ENCODE data around the gene TMEM183A. TPM values are rescaled to one million over a fixed set of nuclear protein-coding genes. Genes with fewer than 3 reads are reported as not detected.

The TMEM183A gene
- total and polyA plus RNA-seq, 2 experiments from 2014 or later, result 55.1 to 128 TPM

DNA sequence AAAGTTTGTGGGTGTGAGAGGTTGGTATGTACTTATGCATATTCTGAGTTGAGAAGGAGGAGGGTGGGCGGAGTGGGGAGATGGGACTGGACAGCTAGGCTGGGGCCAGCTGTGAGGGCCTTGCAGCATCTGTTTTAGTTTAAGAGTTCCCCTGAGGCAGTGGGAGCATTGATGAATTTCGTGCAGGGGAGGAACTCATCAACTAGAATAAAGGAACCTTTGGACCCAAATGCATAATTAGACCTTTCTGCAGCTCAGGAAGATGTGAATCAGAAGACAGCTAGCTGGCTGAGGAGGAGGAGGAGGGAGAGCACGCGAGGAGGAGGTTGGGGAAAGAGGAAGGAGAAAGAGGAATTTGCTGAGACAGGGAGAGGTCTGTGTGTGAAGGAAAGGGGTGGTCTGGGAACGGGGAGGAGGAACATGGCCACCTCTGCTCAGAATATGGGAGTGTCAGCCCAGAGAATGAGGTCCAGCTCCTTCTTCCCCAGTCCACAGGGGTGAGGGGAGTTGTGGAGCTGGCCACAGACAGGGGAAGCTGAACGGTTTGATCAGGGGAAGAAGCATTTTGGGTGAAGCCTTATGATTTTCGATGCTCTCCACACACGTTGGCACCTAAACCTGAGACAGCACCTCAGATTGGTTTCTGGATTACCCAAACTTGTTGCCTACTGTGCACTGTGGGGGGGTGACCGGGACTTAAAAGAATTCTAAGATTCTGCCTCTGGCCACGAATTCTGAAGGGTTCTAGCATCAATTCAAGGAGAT, 50.9 kb downstream of the TMEM183A start (continued):
- no peak for TF ChIP-seq ZNF462 (CRISPR knock-in tag; IDR thresholded peaks at IDR 0.05)
- TF ChIP-seq ZNF114 (CRISPR knock-in tag; IDR thresholded peaks at IDR 0.05), result no peak
- TF ChIP-seq EZH2phosphoT487 (IDR thresholded peaks at IDR 0.05; ENCODE audit: unreplicated experiment), result no peak
- TF ChIP-seq EZH2 (IDR thresholded peaks at IDR 0.05; ENCODE audit: low read depth, unreplicated experiment), result no peak

DNA sequence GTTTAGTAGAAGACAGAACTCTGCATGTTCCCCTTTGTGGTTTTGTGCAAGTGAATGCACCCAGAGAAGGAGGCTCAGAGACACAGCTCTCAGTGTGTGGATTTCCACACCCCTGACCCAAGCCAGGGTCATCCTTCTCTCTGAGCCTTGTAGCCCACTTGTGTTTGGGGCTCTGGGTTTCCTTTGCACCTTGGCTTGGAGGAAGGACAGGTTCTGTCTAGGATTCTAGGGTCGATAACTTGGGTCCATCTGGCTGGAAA, 51.4 kb downstream of the TMEM183A start:
- H3K9me2 ChIP-seq (ENCODE audit: insufficient read depth), result no peaks in the 10 kb centered on the region
- no peaks in the 10 kb centered on the region for H3K36me3 ChIP-seq (ENCODE audit: insufficient read depth)
- ATAC-seq (no peak), DNase-seq (ENCODE audit: low spot score) (no peak)
- Mint-ChIP-seq H3K27me3 (ENCODE audit: insufficient read depth, low read depth, poor library complexity) (peaks cover 5% of the 10 kb centered on the region), H3K4me1 (peaks cover 35% of the 10 kb centered on the region), H3K4me3 (no peak overlapping the region), H3K36me3 (ENCODE audit: low read depth) (peaks cover 9% of the 10 kb centered on the region), H3K27ac (no peak overlapping the region), H3K9me3 (no peaks in the 10 kb centered on the region)
- H3K4me1 ChIP-seq (ENCODE audit: insufficient read depth), result peaks cover 27% of the 10 kb centered on the region
- H3K27me3 ChIP-seq (ENCODE audit: insufficient read depth), result no peaks in the 10 kb centered on the region
- no peak overlapping the region for H3K4me3 ChIP-seq
- peaks cover 9% of the 10 kb centered on the region; the same call in 1 of the 2 replicates for H3F3A ChIP-seq (replicated peaks; ENCODE audit: low read depth)
- no peaks in the 10 kb centered on the region for H4K20me1 ChIP-seq (replicated peaks; ENCODE audit: insufficient read depth)
- H3K27ac ChIP-seq (ENCODE audit: low read depth), result no peak overlapping the region
- no peaks in the 10 kb centered on the region for H3K79me2 ChIP-seq (replicated peaks; ENCODE audit: insufficient read depth)
- no peak overlapping the region for H2AFZ ChIP-seq
- no peak overlapping the region for H3K4me2 ChIP-seq
- TF ChIP-seq CREB1 (CRISPR knock-in tag; IDR thresholded peaks at IDR 0.05; ENCODE audit: low read depth) (no peak), JUNB (IDR thresholded peaks at IDR 0.05; ENCODE audit: unreplicated experiment) (no peak), STAT1 (IDR thresholded peaks at IDR 0.05; ENCODE audit: unreplicated experiment) (no peak), ZNF331 (CRISPR knock-in tag; IDR thresholded peaks at IDR 0.05; ENCODE audit: low read depth) (no peak), ZNF462 (CRISPR knock-in tag; IDR thresholded peaks at IDR 0.05) (no peak), ETS1 (IDR thresholded peaks at IDR 0.05) (no peak)
